Effector memory CD4-positive, alpha-beta T cell (primary cell): ENCODE data around the gene SELL.

Experiments
- DNase-seq, 3 donors: peaks; one replicate each; pipeline ENCODE4 v3.0.0-alpha.2; 2020
- H3K27ac ChIP-seq: 2 replicates; pipeline ENCODE4 v1.7.0; 2013; ENCODE audit warnings: mild to moderate bottlenecking, low read length, moderate library complexity; ENCODE audit not compliant: insufficient read depth, poor library complexity, severe bottlenecking
- H3K27me3 ChIP-seq: replicated peaks from 2 replicates; pipeline ENCODE4 v1.7.0; 2013; ENCODE audit warnings: mild to moderate bottlenecking, low read length; ENCODE audit not compliant: insufficient read depth, control insufficient read depth, poor library complexity, severe bottlenecking
- H3K36me3 ChIP-seq: 2 replicates; pipeline ENCODE4 v1.7.0; 2013; ENCODE audit warnings: mild to moderate bottlenecking, low read length, moderate library complexity; ENCODE audit not compliant: control insufficient read depth, insufficient read depth
- H3K4me1 ChIP-seq: 2 replicates; pipeline ENCODE4 v1.7.0; 2013; ENCODE audit warnings: low read length, mild to moderate bottlenecking; ENCODE audit not compliant: control insufficient read depth, insufficient read depth, poor library complexity, severe bottlenecking
- H3K4me3 ChIP-seq: 2 replicates; pipeline ENCODE4 v1.7.0; 2013; ENCODE audit warnings: low read length, low read depth, mild to moderate bottlenecking; ENCODE audit not compliant: insufficient read depth, poor library complexity, severe bottlenecking
- H3K9me3 ChIP-seq: 2 replicates; pipeline ENCODE4 v1.7.0; 2013; ENCODE audit warnings: mild to moderate bottlenecking, low read length, moderate library complexity; ENCODE audit not compliant: control insufficient read depth

Gene SELL

DNA sequence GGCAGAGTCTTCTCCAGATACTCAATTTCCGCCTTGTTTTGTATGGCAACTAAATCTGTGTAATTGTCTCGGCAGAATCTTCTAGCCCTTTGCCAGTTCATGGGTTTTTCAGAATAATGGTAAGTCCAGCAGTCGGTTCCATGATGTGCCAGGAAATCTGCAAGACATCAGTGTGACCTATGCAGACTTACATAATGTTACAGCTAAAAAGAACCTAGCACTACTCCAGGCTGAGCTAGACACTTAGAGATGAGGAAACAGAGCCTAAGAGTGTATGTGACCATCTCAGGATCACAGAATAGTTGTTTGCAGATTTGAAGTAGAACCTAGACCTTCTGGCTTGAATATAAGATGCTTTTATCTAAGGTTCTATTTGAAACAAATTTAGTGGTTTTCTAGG lies 2.8 kb downstream of the SELL start:
- Histone ChIP-seq H3K4me1 (peaks cover 33% of the 10 kb centered on the region), H3K27me3 (no peaks in the 10 kb centered on the region), H3K9me3 (no peaks in the 10 kb centered on the region), H3K27ac (peak overlapping the region; percentile 56), H3K4me3 (peak overlapping the region; percentile 35), H3K36me3 (peaks cover 25% of the 10 kb centered on the region)
- DNase-seq, result no peak

DNA sequence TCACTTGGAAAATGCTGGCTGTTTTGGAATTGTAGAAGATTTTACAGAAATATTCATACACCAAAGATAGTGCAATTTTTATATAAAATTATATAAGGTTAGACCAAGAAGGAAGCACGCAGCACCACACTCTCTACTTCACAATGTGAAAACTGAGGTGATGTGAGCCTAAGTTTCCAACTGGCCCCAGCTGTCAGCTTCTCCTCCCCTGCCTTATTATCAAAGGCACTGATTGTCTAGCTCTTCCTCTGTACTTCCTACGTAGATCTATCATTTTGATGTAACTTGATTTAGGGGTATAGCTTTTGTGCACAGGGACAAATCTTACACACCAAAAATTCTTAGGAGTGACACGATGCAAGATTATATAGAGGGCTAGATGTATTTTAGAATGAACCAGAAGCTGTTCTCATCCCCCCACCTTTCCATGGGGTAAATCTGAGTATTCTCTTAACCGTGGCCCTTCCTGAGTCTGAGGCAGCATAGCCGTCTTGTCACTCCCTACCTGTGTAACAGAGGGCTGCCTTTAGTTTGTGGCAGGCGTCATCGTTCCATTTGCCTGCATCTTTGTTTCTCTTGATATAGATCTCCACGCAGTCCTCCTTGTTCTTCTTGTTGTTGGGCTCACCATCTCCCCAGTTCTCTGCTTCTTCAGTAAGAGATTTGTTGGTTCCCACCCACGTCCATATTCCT lies 3.4 kb downstream of the SELL start:
- peak overlapping the region; percentile 56 for H3K27ac ChIP-seq
- DNase-seq, result no peak
- H3K9me3 ChIP-seq, result no peaks in the 10 kb centered on the region
- H3K4me1 ChIP-seq, result peaks cover 38% of the 10 kb centered on the region
- no peaks in the 10 kb centered on the region for H3K27me3 ChIP-seq
- peak overlapping the region; percentile 35 for H3K4me3 ChIP-seq
- peaks cover 31% of the 10 kb centered on the region for H3K36me3 ChIP-seq

DNA sequence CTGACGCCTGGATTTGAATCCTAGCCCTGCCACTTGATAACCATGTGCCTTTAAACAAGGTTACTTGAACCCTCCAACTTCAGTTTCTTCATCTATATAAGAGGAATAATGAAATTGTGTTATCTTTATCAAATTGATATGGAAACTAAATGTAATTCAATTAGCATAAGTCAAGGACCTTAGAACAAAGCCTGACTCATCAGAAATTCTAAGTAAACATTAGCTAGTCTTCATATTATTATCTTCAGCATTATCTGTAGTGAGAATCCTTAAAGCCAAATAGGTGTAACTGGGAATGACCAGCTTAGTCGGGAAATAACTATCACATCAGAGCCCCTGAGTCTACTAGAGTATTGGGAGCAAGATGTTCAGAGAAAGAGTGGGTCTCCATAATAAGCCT lies 6.6 kb downstream of the SELL start:
- H3K4me1 ChIP-seq, result peaks cover 62% of the 10 kb centered on the region
- no peak for DNase-seq
- H3K27ac ChIP-seq, result peak overlapping the region; percentile 18
- H3K36me3 ChIP-seq, result peaks cover 45% of the 10 kb centered on the region
- H3K4me3 ChIP-seq, result peak overlapping the region; percentile 13
- H3K27me3 ChIP-seq, result no peaks in the 10 kb centered on the region
- H3K9me3 ChIP-seq, result no peaks in the 10 kb centered on the region

DNA sequence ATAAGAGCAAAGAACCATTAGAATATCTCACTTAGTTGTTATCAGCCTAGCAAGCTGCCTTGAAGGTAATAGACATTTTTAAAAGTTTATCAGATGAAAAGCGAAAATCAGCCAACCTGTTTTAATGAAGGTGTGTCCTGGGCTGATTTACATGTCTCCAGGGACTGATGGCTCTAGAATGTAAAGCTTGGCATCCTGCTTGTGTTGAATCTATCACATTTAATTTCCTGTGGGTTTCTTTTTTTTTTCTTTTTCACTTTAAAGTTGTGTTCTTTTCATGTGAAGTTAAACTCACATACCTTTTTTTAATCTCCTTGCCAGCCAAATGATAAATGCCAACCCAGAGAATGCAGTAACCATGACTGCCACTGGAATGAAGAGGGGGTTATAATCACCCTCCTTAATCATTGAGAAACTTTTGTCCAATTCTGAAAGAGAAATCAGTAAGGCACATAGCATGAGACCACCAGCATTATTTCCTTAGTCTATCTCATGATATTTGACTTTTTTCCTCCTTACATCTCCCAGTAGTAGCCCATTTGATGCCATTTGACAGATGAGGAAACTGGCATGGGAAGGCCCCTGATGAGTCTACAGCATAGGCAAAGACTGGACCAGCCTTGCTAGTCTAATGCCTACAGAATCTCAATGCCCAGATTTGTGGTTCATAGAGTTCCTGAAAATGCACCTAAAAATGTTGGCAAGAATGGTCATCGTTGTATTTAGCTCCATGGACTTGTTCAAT lies 10.0 kb downstream of the SELL start:
- Histone ChIP-seq H3K4me1 (peaks cover 74% of the 10 kb centered on the region), H3K27ac (peak overlapping the region; percentile 38), H3K4me3 (peak overlapping the region; percentile 8)

DNA sequence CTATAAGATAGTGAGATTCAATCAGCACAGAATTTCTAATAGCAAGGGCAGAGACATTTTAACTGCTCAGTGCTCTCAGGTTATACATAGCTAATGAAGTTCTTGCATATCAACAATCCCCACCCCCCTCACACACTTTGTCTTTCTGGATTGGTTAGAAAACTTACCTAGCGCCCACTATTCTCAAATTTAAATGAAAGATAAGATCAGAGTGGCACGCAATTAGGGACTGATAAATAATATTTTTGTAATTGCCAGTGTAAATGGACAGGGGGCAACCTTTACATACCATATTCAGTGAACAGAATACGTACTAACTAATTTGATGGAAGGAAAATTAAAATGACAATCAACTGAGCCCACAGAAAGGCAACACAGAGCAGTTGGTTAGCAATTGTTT lies 11.7 kb downstream of the SELL start:
- Histone ChIP-seq H3K36me3 (peaks cover 25% of the 10 kb centered on the region), H3K27ac (peak overlapping the region; percentile 47), H3K9me3 (no peaks in the 10 kb centered on the region), H3K27me3 (no peaks in the 10 kb centered on the region), H3K4me3 (no peak overlapping the region), H3K4me1 (peaks cover 83% of the 10 kb centered on the region)
- no peak for DNase-seq

More for the DNA sequence above, 10.0 kb downstream of the SELL start:
- peaks cover 35% of the 10 kb centered on the region for H3K36me3 ChIP-seq
- no peak for DNase-seq
- no peaks in the 10 kb centered on the region for H3K27me3 ChIP-seq
- no peaks in the 10 kb centered on the region for H3K9me3 ChIP-seq

DNA sequence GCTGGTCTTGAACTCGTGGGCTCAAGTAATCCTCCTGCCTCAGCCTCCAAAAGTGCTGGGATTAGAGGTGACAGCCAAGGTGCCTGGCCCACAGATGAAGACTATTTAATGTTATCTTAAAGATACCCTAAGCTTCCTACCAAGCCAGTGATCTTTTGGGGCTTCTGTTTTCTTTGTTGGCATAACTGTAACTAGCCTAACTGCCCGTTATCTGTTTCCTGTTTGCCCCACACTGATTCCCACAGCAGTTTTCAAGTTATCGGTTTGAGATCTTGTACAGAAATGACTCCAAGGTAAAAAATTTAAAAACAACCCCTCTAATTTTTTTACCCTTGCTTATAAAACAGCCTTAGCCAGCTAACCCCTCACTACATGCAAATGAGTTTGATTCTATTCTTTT lies 12.4 kb downstream of the SELL start:
- Histone ChIP-seq H3K4me1 (peaks cover 80% of the 10 kb centered on the region), H3K9me3 (no peaks in the 10 kb centered on the region), H3K4me3 (no peak overlapping the region), H3K27me3 (no peaks in the 10 kb centered on the region), H3K36me3 (peaks cover 21% of the 10 kb centered on the region), H3K27ac (peak overlapping the region; percentile 47)
- DNase-seq, result no peak

DNA sequence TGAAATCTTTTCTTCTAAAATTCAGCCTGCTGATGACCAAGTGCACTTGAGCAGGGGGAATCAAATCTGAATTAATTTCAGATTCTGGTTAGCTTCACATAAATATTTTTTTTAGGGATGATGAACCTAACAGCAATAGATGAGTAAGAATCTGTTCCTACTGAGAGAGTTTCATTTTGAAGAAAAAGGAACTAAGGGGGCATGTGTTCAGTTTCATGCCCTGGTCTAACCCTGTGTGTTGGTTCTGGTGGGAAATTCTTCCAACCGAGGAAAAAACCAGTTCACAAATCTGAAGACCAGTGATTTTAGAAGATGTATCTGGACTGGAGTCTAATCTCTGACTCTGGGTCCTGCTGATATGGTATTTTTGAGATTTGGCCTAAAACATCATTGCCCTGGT lies 13.7 kb downstream of the SELL start:
- Histone ChIP-seq H3K27me3 (no peaks in the 10 kb centered on the region), H3K27ac (peak overlapping the region; percentile 24), H3K36me3 (peaks cover 12% of the 10 kb centered on the region), H3K4me3 (no peak overlapping the region), H3K4me1 (peaks cover 75% of the 10 kb centered on the region), H3K9me3 (no peaks in the 10 kb centered on the region)
- no peak for DNase-seq

DNA sequence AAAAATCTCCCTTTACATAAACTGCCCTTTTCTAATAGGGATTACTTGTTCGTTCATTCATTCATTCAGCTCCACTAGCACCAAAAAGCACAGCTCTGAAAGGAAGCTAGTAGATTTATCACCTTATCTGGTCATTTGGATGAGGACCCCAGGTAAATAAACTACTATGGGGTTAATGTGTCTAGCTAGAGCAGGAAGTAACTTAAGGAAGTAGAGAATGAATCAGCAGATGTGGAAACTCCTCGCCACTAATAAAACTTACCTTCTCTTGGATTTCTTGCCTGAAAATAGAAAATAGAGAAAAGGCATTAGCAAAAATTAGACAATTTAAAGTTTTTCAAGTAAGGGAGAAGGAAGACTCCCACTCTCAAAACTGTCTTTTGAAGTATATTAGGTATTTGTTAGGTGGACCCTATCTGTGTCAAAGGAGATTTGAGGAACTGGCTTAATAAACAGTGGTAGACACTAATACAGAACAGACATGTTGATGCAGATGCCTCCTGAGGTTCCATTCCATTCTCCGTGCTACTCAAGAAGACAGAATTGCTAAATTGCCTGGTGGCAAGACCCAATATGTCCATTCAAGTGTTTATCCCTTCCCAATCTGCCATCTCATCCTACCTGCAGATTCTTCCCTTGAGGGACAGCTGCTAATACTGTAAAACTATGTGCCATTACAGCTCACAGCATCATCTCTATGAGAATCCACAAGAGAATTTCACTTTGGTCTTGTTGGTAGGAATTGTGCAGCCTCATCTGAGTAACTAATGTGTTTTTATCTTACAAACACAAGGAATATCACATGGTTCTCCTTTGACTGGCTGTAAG lies 14.9 kb downstream of the SELL start:
- no peak overlapping the region for H3K4me3 ChIP-seq
- H3K27me3 ChIP-seq, result no peaks in the 10 kb centered on the region
- peaks cover 74% of the 10 kb centered on the region for H3K4me1 ChIP-seq
- peaks cover 4% of the 10 kb centered on the region for H3K36me3 ChIP-seq
- H3K27ac ChIP-seq, result no peak overlapping the region
- no peaks in the 10 kb centered on the region for H3K9me3 ChIP-seq
- no peak for DNase-seq

DNA sequence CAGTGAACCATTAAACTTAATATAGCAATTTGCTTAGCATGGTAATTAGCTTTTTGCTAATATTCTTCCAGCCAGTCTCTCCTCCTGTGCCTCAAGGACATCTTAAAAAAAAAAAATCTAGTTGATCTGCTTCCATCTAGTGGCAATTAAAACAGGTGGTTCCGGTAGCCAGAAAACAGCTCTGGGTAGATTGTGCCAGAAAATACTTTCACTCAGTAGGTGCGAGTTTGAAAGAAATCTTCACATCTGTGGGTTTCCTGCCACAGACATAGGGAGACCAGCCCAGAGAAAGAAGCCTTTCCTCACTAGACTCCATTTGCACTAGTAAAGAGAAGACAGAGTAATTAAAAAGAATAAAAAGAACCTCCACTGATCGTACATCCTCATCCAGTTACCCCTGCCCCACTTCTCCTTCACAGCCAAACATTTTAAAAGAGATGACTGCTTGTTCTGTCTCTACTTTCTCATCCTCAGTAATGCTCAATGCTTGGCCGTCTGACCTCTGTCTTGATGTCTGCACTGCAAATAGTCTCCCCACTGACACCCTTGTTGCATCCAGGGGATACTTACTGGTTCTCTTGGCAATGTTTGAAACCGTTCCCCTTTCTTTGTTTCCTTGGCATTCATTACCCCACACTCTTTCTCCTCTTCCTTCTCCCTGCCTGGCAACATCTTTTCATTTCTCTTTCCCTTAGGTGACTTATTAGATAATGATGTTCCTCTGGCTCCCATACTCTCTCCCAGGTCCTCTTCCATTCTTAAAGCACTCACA lies 16.9 kb downstream of the SELL start:
- peak in 2 of 3 donors; percentile 27 to 28 for DNase-seq
- Histone ChIP-seq H3K9me3 (no peaks in the 10 kb centered on the region), H3K36me3 (no peaks in the 10 kb centered on the region), H3K27me3 (no peaks in the 10 kb centered on the region), H3K4me3 (no peak overlapping the region), H3K4me1 (peaks cover 76% of the 10 kb centered on the region), H3K27ac (peak overlapping the region; percentile 63)
